ENCODE results near the gene WDR86. TPM values are rescaled to one million over a fixed set of nuclear protein-coding genes. Genes with fewer than 3 reads are reported as not detected.

WDR86 gene
- total and polyA plus RNA-seq, 2 experiments from 2014 or later: 9.1 to 59.1 TPM

DNA sequence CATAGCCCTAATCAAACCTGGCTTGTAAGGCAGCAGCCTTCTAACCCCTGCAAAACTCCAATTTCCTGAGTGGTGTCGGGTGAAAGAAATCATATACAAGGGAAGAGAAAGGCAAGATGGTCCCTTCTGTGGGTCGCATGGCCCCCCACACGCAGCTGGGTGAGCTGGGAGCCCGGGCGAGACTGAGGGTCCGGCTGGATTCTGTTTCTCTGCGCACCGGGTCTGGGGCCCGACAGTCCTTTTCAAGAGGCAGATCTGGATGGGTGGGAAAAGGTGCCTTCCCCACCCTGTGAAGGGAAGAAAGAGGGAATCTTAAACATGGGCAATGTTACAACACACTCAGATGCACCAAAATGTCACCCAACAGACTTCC is 18.5 kb downstream of the WDR86 start:
- no peak for ATAC-seq
- Mint-ChIP-seq H3K4me3 (no peak overlapping the region), H3K36me3 (ENCODE audit: low read depth) (no peaks in the 10 kb centered on the region; the same call in 2 of the 3 replicates)

DNA sequence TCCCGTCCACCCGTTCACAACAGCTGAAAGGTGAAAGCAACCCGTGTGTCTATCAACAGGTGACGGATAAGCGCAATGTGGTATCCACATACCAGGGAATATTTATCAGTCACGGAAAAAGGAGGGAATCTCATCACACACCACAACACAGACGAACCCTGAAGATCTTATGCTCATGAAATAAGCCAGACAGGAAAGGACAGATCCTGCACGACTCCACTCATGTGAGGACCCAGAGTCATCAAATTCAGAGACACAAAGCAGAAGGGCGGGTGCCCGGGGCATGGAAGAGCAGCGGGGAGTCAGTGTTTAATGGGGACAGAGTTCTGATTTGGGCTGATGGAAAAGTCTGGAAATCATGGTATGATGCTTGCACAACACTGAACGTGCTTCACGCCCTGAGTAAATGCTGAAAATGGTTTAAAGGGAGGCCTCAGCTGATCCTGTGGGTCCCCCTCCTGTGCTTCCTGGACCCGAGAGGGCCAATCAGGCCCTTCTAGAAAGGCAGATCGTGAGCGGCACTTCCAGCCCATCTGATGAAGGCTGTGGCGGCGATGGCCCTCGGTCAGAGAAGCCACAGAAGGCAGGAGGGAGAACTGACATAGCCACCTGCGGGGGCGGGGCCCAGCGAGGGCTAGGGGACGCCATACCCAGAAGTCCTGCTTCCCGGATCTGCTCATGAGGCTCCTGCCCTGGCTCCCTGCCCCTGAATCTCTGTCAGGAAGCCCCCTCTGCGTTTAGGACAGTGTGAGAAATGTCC is 19.1 kb downstream of the WDR86 start:
- no peaks in the 10 kb centered on the region for H3K79me2 ChIP-seq (replicated peaks; ENCODE audit: insufficient read depth)
- no peaks in the 10 kb centered on the region for H3K36me3 ChIP-seq (ENCODE audit: insufficient read depth)
- H2AFZ ChIP-seq: no peak overlapping the region
- ATAC-seq (peak; percentile 25), DNase-seq (ENCODE audit: low spot score) (peak; percentile 34)
- H3K9me3 Mint-ChIP-seq: no peaks in the 10 kb centered on the region
- H3F3A ChIP-seq (replicated peaks; ENCODE audit: low read depth): no peaks in the 10 kb centered on the region
- H3K4me3 Mint-ChIP-seq: no peak overlapping the region
- peaks cover 22% of the 10 kb centered on the region for H3K4me1 Mint-ChIP-seq
- H3K27me3 ChIP-seq (ENCODE audit: insufficient read depth): no peaks in the 10 kb centered on the region
- H3K4me1 ChIP-seq (ENCODE audit: insufficient read depth): no peaks in the 10 kb centered on the region
- peaks cover 11% of the 10 kb centered on the region for H3K27me3 Mint-ChIP-seq (ENCODE audit: insufficient read depth, low read depth, poor library complexity)
- H4K20me1 ChIP-seq (replicated peaks; ENCODE audit: insufficient read depth): no peaks in the 10 kb centered on the region
- no peak overlapping the region for H3K27ac Mint-ChIP-seq
- H3K27ac ChIP-seq (ENCODE audit: low read depth): no peak overlapping the region
- no peak overlapping the region for H3K4me2 ChIP-seq
- no peak overlapping the region for H3K4me3 ChIP-seq
- H3K9me2 ChIP-seq (ENCODE audit: insufficient read depth): no peaks in the 10 kb centered on the region
- H3K36me3 Mint-ChIP-seq (ENCODE audit: low read depth): no peaks in the 10 kb centered on the region; the same call in 2 of the 3 replicates
- TF ChIP-seq, protein P1, sequence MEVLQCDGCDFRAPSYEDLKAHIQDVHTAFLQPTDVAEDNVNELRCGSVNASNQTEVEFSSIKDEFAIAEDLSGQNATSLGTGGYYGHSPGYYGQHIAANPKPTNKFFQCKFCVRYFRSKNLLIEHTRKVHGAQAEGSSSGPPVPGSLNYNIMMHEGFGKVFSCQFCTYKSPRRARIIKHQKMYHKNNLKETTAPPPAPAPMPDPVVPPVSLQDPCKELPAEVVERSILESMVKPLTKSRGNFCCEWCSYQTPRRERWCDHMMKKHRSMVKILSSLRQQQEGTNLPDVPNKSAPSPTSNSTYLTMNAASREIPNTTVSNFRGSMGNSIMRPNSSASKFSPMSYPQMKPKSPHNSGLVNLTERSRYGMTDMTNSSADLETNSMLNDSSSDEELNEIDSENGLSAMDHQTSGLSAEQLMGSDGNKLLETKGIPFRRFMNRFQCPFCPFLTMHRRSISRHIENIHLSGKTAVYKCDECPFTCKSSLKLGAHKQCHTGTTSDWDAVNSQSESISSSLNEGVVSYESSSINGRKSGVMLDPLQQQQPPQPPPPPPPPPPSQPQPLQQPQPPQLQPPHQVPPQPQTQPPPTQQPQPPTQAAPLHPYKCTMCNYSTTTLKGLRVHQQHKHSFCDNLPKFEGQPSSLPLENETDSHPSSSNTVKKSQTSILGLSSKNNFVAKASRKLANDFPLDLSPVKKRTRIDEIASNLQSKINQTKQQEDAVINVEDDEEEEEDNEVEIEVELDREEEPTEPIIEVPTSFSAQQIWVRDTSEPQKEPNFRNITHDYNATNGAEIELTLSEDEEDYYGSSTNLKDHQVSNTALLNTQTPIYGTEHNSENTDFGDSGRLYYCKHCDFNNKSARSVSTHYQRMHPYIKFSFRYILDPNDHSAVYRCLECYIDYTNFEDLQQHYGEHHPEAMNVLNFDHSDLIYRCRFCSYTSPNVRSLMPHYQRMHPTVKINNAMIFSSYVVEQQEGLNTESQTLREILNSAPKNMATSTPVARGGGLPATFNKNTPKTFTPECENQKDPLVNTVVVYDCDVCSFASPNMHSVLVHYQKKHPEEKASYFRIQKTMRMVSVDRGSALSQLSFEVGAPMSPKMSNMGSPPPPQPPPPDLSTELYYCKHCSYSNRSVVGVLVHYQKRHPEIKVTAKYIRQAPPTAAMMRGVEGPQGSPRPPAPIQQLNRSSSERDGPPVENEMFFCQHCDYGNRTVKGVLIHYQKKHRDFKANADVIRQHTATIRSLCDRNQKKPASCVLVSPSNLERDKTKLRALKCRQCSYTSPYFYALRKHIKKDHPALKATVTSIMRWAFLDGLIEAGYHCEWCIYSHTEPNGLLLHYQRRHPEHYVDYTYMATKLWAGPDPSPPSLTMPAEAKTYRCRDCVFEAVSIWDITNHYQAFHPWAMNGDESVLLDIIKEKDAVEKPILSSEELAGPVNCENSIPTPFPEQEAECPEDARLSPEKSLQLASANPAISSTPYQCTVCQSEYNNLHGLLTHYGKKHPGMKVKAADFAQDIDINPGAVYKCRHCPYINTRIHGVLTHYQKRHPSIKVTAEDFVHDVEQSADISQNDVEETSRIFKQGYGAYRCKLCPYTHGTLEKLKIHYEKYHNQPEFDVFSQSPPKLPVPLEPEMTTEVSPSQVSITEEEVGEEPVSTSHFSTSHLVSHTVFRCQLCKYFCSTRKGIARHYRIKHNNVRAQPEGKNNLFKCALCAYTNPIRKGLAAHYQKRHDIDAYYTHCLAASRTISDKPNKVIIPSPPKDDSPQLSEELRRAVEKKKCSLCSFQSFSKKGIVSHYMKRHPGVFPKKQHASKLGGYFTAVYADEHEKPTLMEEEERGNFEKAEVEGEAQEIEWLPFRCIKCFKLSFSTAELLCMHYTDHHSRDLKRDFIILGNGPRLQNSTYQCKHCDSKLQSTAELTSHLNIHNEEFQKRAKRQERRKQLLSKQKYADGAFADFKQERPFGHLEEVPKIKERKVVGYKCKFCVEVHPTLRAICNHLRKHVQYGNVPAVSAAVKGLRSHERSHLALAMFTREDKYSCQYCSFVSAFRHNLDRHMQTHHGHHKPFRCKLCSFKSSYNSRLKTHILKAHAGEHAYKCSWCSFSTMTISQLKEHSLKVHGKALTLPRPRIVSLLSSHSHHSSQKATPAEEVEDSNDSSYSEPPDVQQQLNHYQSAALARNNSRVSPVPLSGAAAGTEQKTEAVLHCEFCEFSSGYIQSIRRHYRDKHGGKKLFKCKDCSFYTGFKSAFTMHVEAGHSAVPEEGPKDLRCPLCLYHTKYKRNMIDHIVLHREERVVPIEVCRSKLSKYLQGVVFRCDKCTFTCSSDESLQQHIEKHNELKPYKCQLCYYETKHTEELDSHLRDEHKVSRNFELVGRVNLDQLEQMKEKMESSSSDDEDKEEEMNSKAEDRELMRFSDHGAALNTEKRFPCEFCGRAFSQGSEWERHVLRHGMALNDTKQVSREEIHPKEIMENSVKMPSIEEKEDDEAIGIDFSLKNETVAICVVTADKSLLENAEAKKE (CRISPR knock-in tag; IDR thresholded peaks at IDR 0.05): no peak
- TF ChIP-seq, protein P2, sequence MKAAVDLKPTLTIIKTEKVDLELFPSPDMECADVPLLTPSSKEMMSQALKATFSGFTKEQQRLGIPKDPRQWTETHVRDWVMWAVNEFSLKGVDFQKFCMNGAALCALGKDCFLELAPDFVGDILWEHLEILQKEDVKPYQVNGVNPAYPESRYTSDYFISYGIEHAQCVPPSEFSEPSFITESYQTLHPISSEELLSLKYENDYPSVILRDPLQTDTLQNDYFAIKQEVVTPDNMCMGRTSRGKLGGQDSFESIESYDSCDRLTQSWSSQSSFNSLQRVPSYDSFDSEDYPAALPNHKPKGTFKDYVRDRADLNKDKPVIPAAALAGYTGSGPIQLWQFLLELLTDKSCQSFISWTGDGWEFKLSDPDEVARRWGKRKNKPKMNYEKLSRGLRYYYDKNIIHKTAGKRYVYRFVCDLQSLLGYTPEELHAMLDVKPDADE (IDR thresholded peaks at IDR 0.05): no peak
- TF ChIP-seq CREB1 (CRISPR knock-in tag; IDR thresholded peaks at IDR 0.05; ENCODE audit: low read depth) (no peak), ZNF114 (CRISPR knock-in tag; IDR thresholded peaks at IDR 0.05) (no peak), NANOG (IDR thresholded peaks at IDR 0.05; ENCODE audit: borderline replicate concordance) (no peak)
- TF ChIP-seq, protein P3, sequence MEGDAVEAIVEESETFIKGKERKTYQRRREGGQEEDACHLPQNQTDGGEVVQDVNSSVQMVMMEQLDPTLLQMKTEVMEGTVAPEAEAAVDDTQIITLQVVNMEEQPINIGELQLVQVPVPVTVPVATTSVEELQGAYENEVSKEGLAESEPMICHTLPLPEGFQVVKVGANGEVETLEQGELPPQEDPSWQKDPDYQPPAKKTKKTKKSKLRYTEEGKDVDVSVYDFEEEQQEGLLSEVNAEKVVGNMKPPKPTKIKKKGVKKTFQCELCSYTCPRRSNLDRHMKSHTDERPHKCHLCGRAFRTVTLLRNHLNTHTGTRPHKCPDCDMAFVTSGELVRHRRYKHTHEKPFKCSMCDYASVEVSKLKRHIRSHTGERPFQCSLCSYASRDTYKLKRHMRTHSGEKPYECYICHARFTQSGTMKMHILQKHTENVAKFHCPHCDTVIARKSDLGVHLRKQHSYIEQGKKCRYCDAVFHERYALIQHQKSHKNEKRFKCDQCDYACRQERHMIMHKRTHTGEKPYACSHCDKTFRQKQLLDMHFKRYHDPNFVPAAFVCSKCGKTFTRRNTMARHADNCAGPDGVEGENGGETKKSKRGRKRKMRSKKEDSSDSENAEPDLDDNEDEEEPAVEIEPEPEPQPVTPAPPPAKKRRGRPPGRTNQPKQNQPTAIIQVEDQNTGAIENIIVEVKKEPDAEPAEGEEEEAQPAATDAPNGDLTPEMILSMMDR (conservative IDR thresholded peaks at IDR 0.05; ENCODE audit: low read depth in 2 of 2): no peak

More for the DNA sequence above, 18.5 kb downstream of the WDR86 start:
- DNase-seq (ENCODE audit: low spot score): no peak
- TF ChIP-seq NANOG (IDR thresholded peaks at IDR 0.05; ENCODE audit: borderline replicate concordance): no peak
- Mint-ChIP-seq H3K9me3 (no peaks in the 10 kb centered on the region), H3K27ac (no peak overlapping the region), H3K27me3 (ENCODE audit: insufficient read depth, low read depth, poor library complexity) (peaks cover 11% of the 10 kb centered on the region), H3K4me1 (peaks cover 24% of the 10 kb centered on the region)
- Histone ChIP-seq H3F3A (replicated peaks; ENCODE audit: low read depth) (no peaks in the 10 kb centered on the region), H3K36me3 (ENCODE audit: insufficient read depth) (no peaks in the 10 kb centered on the region), H3K79me2 (replicated peaks; ENCODE audit: insufficient read depth) (no peaks in the 10 kb centered on the region), H3K4me1 (ENCODE audit: insufficient read depth) (no peaks in the 10 kb centered on the region), H3K9me2 (ENCODE audit: insufficient read depth) (no peaks in the 10 kb centered on the region), H3K27me3 (ENCODE audit: insufficient read depth) (no peaks in the 10 kb centered on the region), H2AFZ (no peak overlapping the region), H3K4me2 (no peak overlapping the region), H4K20me1 (replicated peaks; ENCODE audit: insufficient read depth) (no peaks in the 10 kb centered on the region), H3K27ac (ENCODE audit: low read depth) (no peak overlapping the region), H3K4me3 (no peak overlapping the region)

Data from GM23338 (cell line).